DND-41 (cell line): ENCODE data around the gene LIME1.

Experiments used
- EZH2 ChIP-seq: IDR thresholded peaks from 3 replicates; pipeline ENCODE4 v1.6.1; 2012; ENCODE audit warnings: borderline replicate concordance, low read depth, mild to moderate bottlenecking, moderate library complexity, low read length, inconsistent platforms; ENCODE audit not compliant: severe bottlenecking
- TF ChIP-seq, protein P1 (sequence below): IDR thresholded peaks from 2 replicates; pipeline ENCODE4 v1.5.1; 2012; ENCODE audit warnings: borderline replicate concordance, low read length, moderate library complexity, mild to moderate bottlenecking; ENCODE audit not compliant: poor library complexity, severe bottlenecking; ENCODE audit errors: extremely low read depth

DNA sequence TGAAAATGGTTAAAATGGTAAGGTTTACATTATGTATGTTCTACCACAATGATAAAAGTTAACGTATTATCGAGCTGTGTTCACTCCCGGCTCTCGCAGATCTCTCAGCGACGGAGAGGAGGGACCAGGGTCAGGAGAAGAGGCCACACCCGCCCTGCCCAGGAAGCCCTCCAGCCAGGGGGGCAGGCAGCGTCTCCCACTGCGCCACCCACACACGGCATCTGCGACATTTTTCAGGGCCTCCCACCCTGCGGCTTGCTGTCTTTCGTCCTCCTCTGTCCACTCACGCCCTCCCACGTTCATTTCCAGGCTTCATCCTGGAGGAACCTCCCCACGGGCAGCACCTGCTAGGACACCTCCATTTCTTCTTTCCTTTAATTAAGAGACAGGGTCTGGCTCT is 51.3 kb downstream of the LIME1 start:
- TF ChIP-seq, protein P1, sequence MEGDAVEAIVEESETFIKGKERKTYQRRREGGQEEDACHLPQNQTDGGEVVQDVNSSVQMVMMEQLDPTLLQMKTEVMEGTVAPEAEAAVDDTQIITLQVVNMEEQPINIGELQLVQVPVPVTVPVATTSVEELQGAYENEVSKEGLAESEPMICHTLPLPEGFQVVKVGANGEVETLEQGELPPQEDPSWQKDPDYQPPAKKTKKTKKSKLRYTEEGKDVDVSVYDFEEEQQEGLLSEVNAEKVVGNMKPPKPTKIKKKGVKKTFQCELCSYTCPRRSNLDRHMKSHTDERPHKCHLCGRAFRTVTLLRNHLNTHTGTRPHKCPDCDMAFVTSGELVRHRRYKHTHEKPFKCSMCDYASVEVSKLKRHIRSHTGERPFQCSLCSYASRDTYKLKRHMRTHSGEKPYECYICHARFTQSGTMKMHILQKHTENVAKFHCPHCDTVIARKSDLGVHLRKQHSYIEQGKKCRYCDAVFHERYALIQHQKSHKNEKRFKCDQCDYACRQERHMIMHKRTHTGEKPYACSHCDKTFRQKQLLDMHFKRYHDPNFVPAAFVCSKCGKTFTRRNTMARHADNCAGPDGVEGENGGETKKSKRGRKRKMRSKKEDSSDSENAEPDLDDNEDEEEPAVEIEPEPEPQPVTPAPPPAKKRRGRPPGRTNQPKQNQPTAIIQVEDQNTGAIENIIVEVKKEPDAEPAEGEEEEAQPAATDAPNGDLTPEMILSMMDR = no peak
- TF ChIP-seq EZH2 = no peak
